Neutrophil (primary cell): ENCODE results near the gene DOCK4.

Experiments used
- H3K27ac ChIP-seq: fragments of 200-600 bp; sonication (generic); 2 replicates; pipeline ENCODE4 v1.5.1; 2016; ENCODE audit warnings: mild to moderate bottlenecking, moderate library complexity
- H3K27me3 ChIP-seq: fragments of 200-600 bp; sonication (generic); 2 replicates; pipeline ENCODE4 v1.6.0; 2016; ENCODE audit warnings: mild to moderate bottlenecking
- H3K36me3 ChIP-seq: fragments of 200-600 bp; sonication (generic); 2 replicates; pipeline ENCODE4 v1.5.1; 2017
- H3K4me1 ChIP-seq, 2 experiments: fragments of 200-600 bp in 1 of 2; sonication (generic) in 1 of 2; 1 replicate in 1 of 2; 2 replicates in 1 of 2; pipeline versions ENCODE4 v1.5.1 to v1.6.1; 2013 to 2016; ENCODE audit warnings: low read depth in 1 of 2, low read length in 1 of 2, mild to moderate bottlenecking in 1 of 2, moderate library complexity in 1 of 2; ENCODE audit not compliant: control insufficient read depth in 1 of 2, insufficient read depth in 1 of 2
- H3K4me3 ChIP-seq, 2 experiments: fragments of 200-600 bp in 1 of 2; sonication (generic) in 1 of 2; 1 replicate in 1 of 2; 2 replicates in 1 of 2; pipeline ENCODE4 v1.5.1; 2013 to 2016; ENCODE audit warnings: low read depth in 1 of 2, low read length in 1 of 2, mild to moderate bottlenecking in 1 of 2, moderate library complexity in 1 of 2
- H3K9me3 ChIP-seq: fragments of 200-600 bp; sonication (generic); 2 replicates; pipeline ENCODE4 v1.5.1; 2016
- TF ChIP-seq, protein P1 (sequence below): fragments of 200-600 bp; sonication (generic); IDR thresholded peaks from 2 replicates; pipeline ENCODE4 v1.5.1; 2016; ENCODE audit warnings: antibody characterized with exemption

The DOCK4 gene

DNA sequence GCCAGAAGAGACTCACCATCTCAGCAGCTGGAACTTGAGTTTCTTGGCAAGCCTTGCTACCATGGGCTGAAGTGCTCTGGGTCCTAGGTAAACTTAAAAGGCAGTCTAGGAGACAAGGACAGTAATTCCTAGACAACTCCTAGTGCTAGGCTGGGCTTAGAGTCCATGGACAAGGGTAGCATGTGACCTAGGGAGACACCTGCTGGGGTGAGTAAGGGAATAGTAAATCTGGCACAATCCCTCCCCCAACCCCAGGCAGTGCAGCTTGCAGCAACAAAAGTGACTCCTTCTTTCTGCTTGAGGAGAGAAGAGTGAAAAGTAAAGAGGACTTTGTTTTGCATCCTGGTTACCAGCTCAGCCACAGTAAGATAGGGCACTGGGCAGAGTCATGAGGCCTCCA lies 327.4 kb downstream of the DOCK4 start:
- Histone ChIP-seq H3K36me3 (no peaks in the 10 kb centered on the region), H3K9me3 (no peaks in the 10 kb centered on the region), H3K27me3 (no peaks in the 10 kb centered on the region), H3K4me3 (no peak overlapping the region), H3K27ac (no peak overlapping the region), H3K4me1 (no peaks in the 10 kb centered on the region)
- TF ChIP-seq, protein P1, sequence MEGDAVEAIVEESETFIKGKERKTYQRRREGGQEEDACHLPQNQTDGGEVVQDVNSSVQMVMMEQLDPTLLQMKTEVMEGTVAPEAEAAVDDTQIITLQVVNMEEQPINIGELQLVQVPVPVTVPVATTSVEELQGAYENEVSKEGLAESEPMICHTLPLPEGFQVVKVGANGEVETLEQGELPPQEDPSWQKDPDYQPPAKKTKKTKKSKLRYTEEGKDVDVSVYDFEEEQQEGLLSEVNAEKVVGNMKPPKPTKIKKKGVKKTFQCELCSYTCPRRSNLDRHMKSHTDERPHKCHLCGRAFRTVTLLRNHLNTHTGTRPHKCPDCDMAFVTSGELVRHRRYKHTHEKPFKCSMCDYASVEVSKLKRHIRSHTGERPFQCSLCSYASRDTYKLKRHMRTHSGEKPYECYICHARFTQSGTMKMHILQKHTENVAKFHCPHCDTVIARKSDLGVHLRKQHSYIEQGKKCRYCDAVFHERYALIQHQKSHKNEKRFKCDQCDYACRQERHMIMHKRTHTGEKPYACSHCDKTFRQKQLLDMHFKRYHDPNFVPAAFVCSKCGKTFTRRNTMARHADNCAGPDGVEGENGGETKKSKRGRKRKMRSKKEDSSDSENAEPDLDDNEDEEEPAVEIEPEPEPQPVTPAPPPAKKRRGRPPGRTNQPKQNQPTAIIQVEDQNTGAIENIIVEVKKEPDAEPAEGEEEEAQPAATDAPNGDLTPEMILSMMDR = no peak

DNA sequence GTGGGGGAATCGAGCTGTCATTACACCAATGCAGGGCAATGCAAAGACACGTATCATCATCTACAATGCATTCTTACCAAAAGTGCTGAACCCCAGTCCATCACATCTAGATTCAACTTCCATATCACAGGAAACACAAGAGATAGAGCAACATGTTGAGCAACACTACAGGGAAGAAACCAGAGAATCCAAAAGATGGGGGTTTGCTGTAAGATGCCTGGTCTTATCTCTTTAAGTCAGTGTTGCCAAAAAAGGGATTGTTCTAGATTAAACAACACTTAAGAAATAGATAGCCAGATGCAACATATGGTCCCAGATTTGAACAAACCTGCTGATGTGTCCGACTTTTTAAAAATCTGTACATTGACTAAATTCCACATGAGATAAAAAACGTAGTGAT lies 328.3 kb downstream of the DOCK4 start:
- no peak overlapping the region for H3K4me3 ChIP-seq
- no peaks in the 10 kb centered on the region for H3K9me3 ChIP-seq
- no peaks in the 10 kb centered on the region for H3K4me1 ChIP-seq
- H3K27ac ChIP-seq = no peak overlapping the region
- H3K27me3 ChIP-seq = no peaks in the 10 kb centered on the region
- H3K36me3 ChIP-seq = no peaks in the 10 kb centered on the region
- TF ChIP-seq, protein P1 = no peak

DNA sequence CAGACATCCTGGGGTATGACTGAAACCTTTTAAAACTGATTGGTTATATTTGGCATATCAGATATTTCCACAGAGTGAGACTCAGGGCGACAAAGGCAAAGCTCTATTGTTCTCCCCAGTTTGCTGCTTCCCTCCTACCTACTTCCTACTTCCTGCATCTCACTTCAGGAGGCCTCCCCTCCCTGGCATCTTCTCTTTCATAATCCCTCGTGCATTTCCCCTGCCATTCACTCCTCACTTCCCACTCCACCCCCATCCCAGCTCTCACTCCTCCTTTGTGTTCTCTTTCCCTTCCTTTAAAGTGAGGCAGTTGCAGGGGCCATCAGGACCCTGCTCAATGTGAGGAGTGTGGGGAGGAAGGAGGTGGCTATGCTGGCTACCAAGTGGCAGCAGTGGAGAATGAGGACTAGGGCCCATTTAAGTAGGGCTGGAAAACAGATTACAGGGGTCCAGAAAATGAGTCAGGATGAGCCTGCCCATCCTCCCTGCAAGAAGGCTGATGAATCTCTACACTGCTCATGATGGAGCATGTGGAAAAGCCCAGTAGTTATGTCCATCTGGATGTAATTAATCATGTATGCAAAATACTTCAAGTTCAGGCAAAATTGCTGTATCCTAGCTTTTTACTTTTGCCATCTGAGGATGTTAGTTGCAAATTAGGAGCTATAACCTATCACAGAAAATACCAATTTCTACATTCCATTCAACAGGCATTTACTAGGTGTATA lies 332.1 kb downstream of the DOCK4 start:
- Histone ChIP-seq H3K36me3 (no peaks in the 10 kb centered on the region), H3K4me3 (no peak overlapping the region), H3K4me1 (no peaks in the 10 kb centered on the region), H3K27ac (no peak overlapping the region), H3K9me3 (no peaks in the 10 kb centered on the region), H3K27me3 (no peaks in the 10 kb centered on the region)
- TF ChIP-seq, protein P1 = no peak

DNA sequence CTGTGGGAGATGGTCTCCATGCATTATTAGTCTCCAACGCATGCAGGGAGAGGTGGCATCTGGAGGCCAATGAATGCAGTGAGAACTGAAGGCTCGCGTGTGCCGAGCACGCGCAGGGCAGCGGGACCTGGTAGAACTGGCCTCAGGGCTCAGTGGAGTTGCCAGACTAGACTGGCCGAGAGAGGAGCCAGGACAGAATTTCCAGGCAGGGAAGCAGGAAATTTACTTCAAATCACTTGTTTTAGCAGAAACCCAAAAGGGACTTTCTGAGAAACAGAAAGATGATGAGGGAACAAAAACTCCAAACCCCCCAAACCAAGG lies 332.9 kb downstream of the DOCK4 start:
- H3K4me3 ChIP-seq = no peak overlapping the region
- H3K4me1 ChIP-seq = no peaks in the 10 kb centered on the region
- H3K9me3 ChIP-seq = no peaks in the 10 kb centered on the region
- no peak overlapping the region for H3K27ac ChIP-seq
- H3K27me3 ChIP-seq = no peaks in the 10 kb centered on the region
- TF ChIP-seq, protein P1 = no peak
- no peaks in the 10 kb centered on the region for H3K36me3 ChIP-seq

DNA sequence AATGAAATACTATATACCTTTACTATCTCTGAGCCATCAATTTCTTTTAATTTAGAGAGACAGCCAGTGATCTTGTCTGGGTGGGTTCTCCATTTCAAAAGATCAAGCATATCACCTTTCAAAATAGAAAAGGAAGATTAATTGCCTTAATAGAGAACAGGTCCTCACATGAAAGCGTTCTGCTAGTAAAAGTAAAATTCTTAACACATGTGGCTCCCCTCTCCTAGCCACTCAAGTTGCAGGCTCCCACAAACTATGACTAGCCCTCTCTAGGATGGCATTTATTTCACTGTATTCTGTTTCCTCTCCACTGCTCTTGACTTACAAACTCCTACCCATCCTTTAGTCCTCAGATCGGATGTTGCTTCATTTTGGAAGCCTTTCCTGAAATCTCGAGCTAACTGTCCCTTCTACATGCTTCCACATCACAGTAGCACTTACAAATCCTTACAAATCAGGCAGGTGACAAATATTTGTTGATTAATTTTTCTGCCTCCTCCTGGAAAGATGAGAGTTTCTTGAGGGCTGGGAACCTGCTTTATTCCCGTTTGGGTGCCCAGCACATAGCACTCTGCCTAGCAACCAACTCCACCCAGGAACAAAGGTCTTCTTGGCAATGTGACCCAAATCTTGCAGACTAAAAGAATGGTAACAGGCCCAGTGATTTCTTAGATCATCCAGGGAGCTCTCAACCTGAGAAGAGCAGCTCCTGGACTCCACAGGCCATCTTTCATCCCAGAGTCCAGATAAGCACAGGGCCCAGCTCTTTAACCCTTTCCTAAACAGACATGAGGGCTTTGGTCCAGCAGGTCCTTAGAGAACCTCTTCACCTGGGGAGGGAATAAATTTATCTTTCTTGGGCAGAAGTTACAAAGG lies 333.5 kb downstream of the DOCK4 start:
- Histone ChIP-seq H3K4me1 (no peaks in the 10 kb centered on the region), H3K9me3 (no peaks in the 10 kb centered on the region), H3K36me3 (no peaks in the 10 kb centered on the region), H3K4me3 (no peak overlapping the region), H3K27me3 (no peaks in the 10 kb centered on the region), H3K27ac (no peak overlapping the region)
- TF ChIP-seq, protein P1 = no peak
